Endothelial cell of umbilical vein (primary cell): ENCODE results near the gene RHOF. TPM values are rescaled to one million over a fixed set of nuclear protein-coding genes. Genes with fewer than 3 reads are reported as not detected.

Experiments used
- BruUV-seq: library from RNA; stranded (reverse); fragments of 400-500 nt; replicated peaks from 2 replicates; lab custom pipeline; 2021; lab: Mats Ljungman, UMichigan
- CTCF ChIA-PET: fragments of 300-600, 350-600 bp; sonication (Branson Sonifier 250); formaldehyde crosslinking; loops from one replicate; lab custom pipeline; 2021; ENCODE audit warnings: antibody characterized with exemption, inconsistent platforms; lab: Charles Lee
- POLR2A ChIA-PET: fragments of 300-600, 350-600 bp; sonication (Branson Sonifier 250); formaldehyde crosslinking; loops from one replicate; lab custom pipeline; 2021; ENCODE audit warnings: antibody characterized with exemption, inconsistent platforms; lab: Charles Lee
- DNase-seq: peaks from one replicate; pipeline ENCODE4 v3.0.0-alpha.2; 2011; ENCODE audit warnings: low read depth, low spot score
- FAIRE-seq: peaks from 2 replicates; lab custom pipeline; 2011; peaks lifted over from hg19 to GRCh38; lab: Jason Lieb, UNC
- H2AFZ ChIP-seq: 2 replicates; pipeline ENCODE4 v1.6.0; 2012; ENCODE audit warnings: low read depth, low read length, control low read depth, inconsistent platforms
- H3K27ac ChIP-seq: 2 replicates; pipeline ENCODE4 v1.5.1; 2011; ENCODE audit warnings: low read depth, mild to moderate bottlenecking, control low read depth, low read length, moderate library complexity; ENCODE audit not compliant: insufficient read depth
- H3K27me3 ChIP-seq, 2 experiments: 2 replicates each; pipeline versions ENCODE4 v1.6.0 to v1.6.1; 2011; ENCODE audit warnings: low read length in 2 of 2, mixed read lengths in 1 of 2; ENCODE audit not compliant: control insufficient read depth in 2 of 2, insufficient read depth in 2 of 2
- H3K36me3 ChIP-seq, 2 experiments: 2 replicates in 1 of 2; 3 replicates in 1 of 2; pipeline ENCODE4 v1.5.1; 2011; ENCODE audit warnings: low read length in 2 of 2, mild to moderate bottlenecking in 1 of 2, moderate library complexity in 1 of 2; ENCODE audit not compliant: control insufficient read depth in 2 of 2, insufficient read depth in 2 of 2; ENCODE audit errors: extremely low read depth in 1 of 2
- H3K4me1 ChIP-seq: 3 replicates; pipeline ENCODE4 v1.5.1; 2011; ENCODE audit warnings: mild to moderate bottlenecking, low read length; ENCODE audit not compliant: control insufficient read depth, insufficient read depth; ENCODE audit errors: extremely low read depth
- H3K4me2 ChIP-seq: 2 replicates; pipeline ENCODE4 v1.6.1; 2011; ENCODE audit warnings: low read length, control low read depth, mixed read lengths; ENCODE audit not compliant: insufficient read depth
- H3K4me3 ChIP-seq, 3 experiments: fragments of 200-600 bp in 1 of 3; sonication (generic), shearing (Covaris generic) in 1 of 3; replicated peaks in 1 of 3; 2 replicates each; pipeline ENCODE4 v1.5.1; 2011 to 2016; ENCODE audit warnings: control low read depth in 3 of 3, low read length in 3 of 3, mild to moderate bottlenecking in 2 of 3, inconsistent platforms in 1 of 3, low read depth in 1 of 3, moderate library complexity in 1 of 3; ENCODE audit not compliant: insufficient read depth in 1 of 3
- H3K79me2 ChIP-seq: 2 replicates; pipeline ENCODE4 v1.6.0; 2012; ENCODE audit warnings: low read length, inconsistent platforms; ENCODE audit not compliant: control insufficient read depth, insufficient read depth
- H3K9ac ChIP-seq: replicated peaks from 2 replicates; pipeline ENCODE3; 2011; ENCODE audit warnings: low read length, control low read depth; ENCODE audit not compliant: insufficient read depth; ENCODE audit errors: extremely low read depth
- H3K9me1 ChIP-seq: replicated peaks from 3 replicates; pipeline ENCODE4 v1.6.0; 2011; ENCODE audit warnings: mild to moderate bottlenecking, low read length; ENCODE audit not compliant: control insufficient read depth, insufficient read depth; ENCODE audit errors: extremely low read depth
- H3K9me3 ChIP-seq: replicated peaks from 2 replicates; pipeline ENCODE4 v1.5.1; 2012; ENCODE audit warnings: low read length, inconsistent platforms; ENCODE audit not compliant: control insufficient read depth, insufficient read depth
- H4K20me1 ChIP-seq: replicated peaks from 2 replicates; pipeline ENCODE3; 2011; ENCODE audit warnings: mild to moderate bottlenecking, low read length; ENCODE audit not compliant: control insufficient read depth, insufficient read depth; ENCODE audit errors: extremely low read depth
- EZH2 ChIP-seq: IDR thresholded peaks from 2 replicates; pipeline ENCODE4 v1.6.1; 2012; ENCODE audit warnings: borderline replicate concordance, low read depth, mild to moderate bottlenecking, moderate library complexity, low read length, inconsistent platforms; ENCODE audit not compliant: severe bottlenecking
- FOS ChIP-seq: IDR thresholded peaks from 2 replicates; pipeline ENCODE4 v1.6.1; 2011; ENCODE audit warnings: mild to moderate bottlenecking, low read length, moderate library complexity, borderline replicate concordance; ENCODE audit not compliant: insufficient read depth
- GATA2 ChIP-seq: IDR thresholded peaks from 2 replicates; pipeline ENCODE4 v1.7.0; 2011; ENCODE audit warnings: low read depth, mild to moderate bottlenecking, moderate library complexity, mixed read lengths, low read length; ENCODE audit not compliant: insufficient read length, insufficient read depth
- JUN ChIP-seq: IDR thresholded peaks from 2 replicates; pipeline ENCODE4 v1.6.1; 2011; ENCODE audit warnings: borderline replicate concordance, low read depth; ENCODE audit not compliant: insufficient read length, insufficient read depth
- MYC ChIP-seq: IDR thresholded peaks from one replicate; pipeline ENCODE4 v1.6.1; 2011; ENCODE audit warnings: mild to moderate bottlenecking, low read depth, low read length
- POLR2A ChIP-seq: IDR thresholded peaks from 2 replicates; pipeline ENCODE4 v1.6.1; 2012; ENCODE audit warnings: low read depth, mild to moderate bottlenecking, control low read depth, low read length
- POLR2AphosphoS5 ChIP-seq: IDR thresholded peaks from 2 replicates; pipeline ENCODE4 v1.6.1; 2012; ENCODE audit warnings: low read depth, mild to moderate bottlenecking, control low read depth, low read length, moderate library complexity; ENCODE audit not compliant: insufficient read depth
- dilution Hi-C: fragments of 300-500 bp; cut with MboI; formaldehyde crosslinking; loops from one replicate; pipeline ENCODE4 v1.15.0; 2019; ENCODE audit warnings: low sequenced_read_pairs; ENCODE audit not compliant: extremely low pct_ligation_motif_present
- intact Hi-C: fragments of 100-400 bp; cut with micrococcal nuclease; formaldehyde crosslinking; loops from one replicate; pipeline ENCODE4 v1.10.0; 2022
- polyA plus RNA-seq, 4 experiments: library from polyadenylated mRNA; depleted of rRNA in 3 of 4; stranded (reverse) in 3 of 4; unstranded in 1 of 4; fragments of >200 nt; gene quantifications; 2 replicates each; pipeline versions ENCODE4 v1.2.1 to v1.2.3, GENCODE V29; 2011 to 2012; ENCODE audit warnings: missing spikeins in 1 of 4
- total RNA-seq: library from RNA; stranded (reverse); gene quantifications from 2 replicates; pipeline ENCODE4 v1.2.3, GENCODE V29; 2021
- TF ChIP-seq, protein P1 (sequence below), 2 donors: IDR thresholded peaks; 1 replicate in 1 of 2; 2 replicates in 1 of 2; pipeline ENCODE4 v1.5.1; 2011; ENCODE audit warnings: low read length in 2 of 2, mild to moderate bottlenecking in 2 of 2, moderate library complexity in 2 of 2, control low read depth in 1 of 2, inconsistent platforms in 1 of 2, low read depth in 1 of 2; ENCODE audit not compliant: insufficient read depth in 1 of 2; ENCODE audit errors: extremely low read depth in 1 of 2
- TF ChIP-seq, protein P2 (sequence below): IDR thresholded peaks from 2 replicates; pipeline ENCODE4 v1.6.1; 2011; ENCODE audit not compliant: insufficient read depth, insufficient read length

Gene RHOF
- total and polyA plus RNA-seq, 2 donors (not counting 3 experiments of a cell fraction or from before 2014, with no cell fraction given) = 9.3 to 22.3 TPM

DNA sequence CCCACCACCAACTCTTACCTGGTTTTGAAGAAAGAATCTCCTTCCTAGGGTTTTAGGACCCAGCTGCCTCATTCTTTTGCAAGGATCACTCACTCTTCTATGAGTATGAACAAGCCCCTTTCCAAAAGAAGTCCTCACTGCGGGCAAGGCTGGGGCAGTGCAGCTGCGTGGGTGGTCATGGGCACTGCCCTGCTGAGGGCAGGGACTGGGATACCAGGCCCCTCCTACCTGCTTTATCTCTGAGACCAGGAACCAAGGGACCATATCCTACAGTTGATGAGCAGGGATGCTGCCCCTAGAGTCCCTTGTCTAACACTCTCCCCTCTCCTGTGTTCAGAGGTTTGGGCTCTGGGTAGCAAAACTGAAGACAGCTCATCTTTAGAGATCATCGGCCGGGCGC lies 44.6 kb upstream of the RHOF start:
- no peak overlapping the region for H3K9ac ChIP-seq
- TF ChIP-seq JUN (no peak), EZH2 (no peak), MYC (no peak), GATA2 (no peak), FOS (no peak), POLR2A (no peak), POLR2AphosphoS5 (no peak)
- TF ChIP-seq, protein P1, sequence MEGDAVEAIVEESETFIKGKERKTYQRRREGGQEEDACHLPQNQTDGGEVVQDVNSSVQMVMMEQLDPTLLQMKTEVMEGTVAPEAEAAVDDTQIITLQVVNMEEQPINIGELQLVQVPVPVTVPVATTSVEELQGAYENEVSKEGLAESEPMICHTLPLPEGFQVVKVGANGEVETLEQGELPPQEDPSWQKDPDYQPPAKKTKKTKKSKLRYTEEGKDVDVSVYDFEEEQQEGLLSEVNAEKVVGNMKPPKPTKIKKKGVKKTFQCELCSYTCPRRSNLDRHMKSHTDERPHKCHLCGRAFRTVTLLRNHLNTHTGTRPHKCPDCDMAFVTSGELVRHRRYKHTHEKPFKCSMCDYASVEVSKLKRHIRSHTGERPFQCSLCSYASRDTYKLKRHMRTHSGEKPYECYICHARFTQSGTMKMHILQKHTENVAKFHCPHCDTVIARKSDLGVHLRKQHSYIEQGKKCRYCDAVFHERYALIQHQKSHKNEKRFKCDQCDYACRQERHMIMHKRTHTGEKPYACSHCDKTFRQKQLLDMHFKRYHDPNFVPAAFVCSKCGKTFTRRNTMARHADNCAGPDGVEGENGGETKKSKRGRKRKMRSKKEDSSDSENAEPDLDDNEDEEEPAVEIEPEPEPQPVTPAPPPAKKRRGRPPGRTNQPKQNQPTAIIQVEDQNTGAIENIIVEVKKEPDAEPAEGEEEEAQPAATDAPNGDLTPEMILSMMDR (IDR thresholded peaks at IDR 0.05; ENCODE audit: extremely low read depth in 1 of 2, insufficient read depth in 1 of 2, low read depth in 1 of 2, low read length in 2 of 2) = no peak
- TF ChIP-seq, protein P2, sequence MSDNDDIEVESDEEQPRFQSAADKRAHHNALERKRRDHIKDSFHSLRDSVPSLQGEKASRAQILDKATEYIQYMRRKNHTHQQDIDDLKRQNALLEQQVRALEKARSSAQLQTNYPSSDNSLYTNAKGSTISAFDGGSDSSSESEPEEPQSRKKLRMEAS = no peak
- H3K9me1 ChIP-seq = no peaks in the 10 kb centered on the region
- no peaks in the 10 kb centered on the region for H3K36me3 ChIP-seq
- H4K20me1 ChIP-seq = no peaks in the 10 kb centered on the region
- DNase-seq = no peak
- dilution Hi-C loops = no loop called here
- ChIA-PET CTCF (interaction anchor here (1.4 to 6.2 kb wide), 8 partner anchors 14 to 62 kb away, joined by 3 to 73 read pairs (median 5); partner anchors contain the start of genes PSMD9 and RHOF), POLR2A (no interaction called here)
- H2AFZ ChIP-seq = no peak overlapping the region
- no peaks in the 10 kb centered on the region for H3K27me3 ChIP-seq
- FAIRE-seq = no peak
- intact Hi-C loops = loop anchor here (2.0 kb wide), 1 partner anchor 43 kb away; no protein-coding TSS in a partner anchor
- BruUV-seq = no TSS peak
- H3K4me2 ChIP-seq = no peak overlapping the region
- H3K4me1 ChIP-seq = peaks cover 2% of the 10 kb centered on the region
- H3K27ac ChIP-seq = no peak overlapping the region
- H3K4me3 ChIP-seq = no peak overlapping the region
- H3K79me2 ChIP-seq = no peaks in the 10 kb centered on the region
- no peaks in the 10 kb centered on the region for H3K9me3 ChIP-seq
